Measurements from ENCODE around the gene ZNF444.

DNA sequence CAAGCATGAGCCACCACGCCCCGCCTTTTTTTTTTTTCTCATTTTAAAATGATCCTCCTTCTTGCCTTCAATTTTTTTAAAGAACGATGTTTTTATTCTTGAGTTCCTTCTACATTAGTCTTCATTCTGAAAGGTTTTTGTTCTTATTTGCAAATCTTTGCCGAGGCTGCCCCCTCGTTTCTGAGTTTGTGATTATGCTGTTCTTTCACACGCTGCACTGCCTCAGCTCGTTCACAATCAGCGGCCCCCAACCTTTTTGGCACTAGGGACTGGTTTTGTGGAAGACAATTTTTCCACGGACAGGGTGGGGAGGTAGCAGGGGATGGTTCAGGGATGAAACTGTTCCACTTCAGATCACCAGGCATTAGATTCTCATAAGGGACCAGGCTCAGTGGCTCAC lies 46.6 kb upstream of the ZNF444 start:
- TF ChIP-seq EZH2 (IDR thresholded peaks at IDR 0.05; ENCODE audit: low read length, missing control alignments) (no peak), CTCF (conservative IDR thresholded peaks at IDR 0.05 in 1 of 2, IDR thresholded peaks at IDR 0.05 in 1 of 2; ENCODE audit: low read depth in 1 of 2, low read length in 2 of 2) (no peak)
